Heart left ventricle (tissue), 13 donors: ENCODE measurements around the gene HOXB3.

Source experiments
- POLR2A ChIP-seq, 2 donors: fragments of 450-650 bp; IDR thresholded peaks; one replicate each; pipeline ENCODE4 v1.6.1; 2017; ENCODE audit warnings: antibody characterized with exemption in 2 of 2, mild to moderate bottlenecking in 2 of 2, moderate library complexity in 2 of 2
- TF ChIP-seq, protein P1 (sequence below), 12 donors: fragments of 200-600 bp; sonication (generic) in 4 of 12; IDR thresholded peaks; one replicate each; pipeline versions ENCODE4 v1.5.0 to v1.8.0; 2018 to 2022; ENCODE audit warnings: antibody characterized with exemption in 12 of 12, mild to moderate bottlenecking in 5 of 12
- donor health status: ischemic (EF 13 %, LVEDD 7.1; RV severe dilation, severe dysfunction).
- donor health status: DM: no; HTN: yes; CAD: no.
- donor health status: DM: no; HTN: no; CAD: no.
- donor health status: ischemic (EF 25% LVEDD 6.9; RV normal size, moderate dysfunction).
- donor health status: ischemic (EF 25% LVEDD 5.7; RV mildly dilated, moderate dysfunction).
- donor health status: ischemic (EF 35%, LVEDD 5.7; RV mildly dilated, moderate dysfunction).
- donor health status: nonischemic (EF 11% LVEDD 7.7; RV severe dilation, severe dysfunction).
- donor health status: DM: yes; HTN: yes; CAD: no.
- donor health status: PGD.
- donor health status: ischemic (EF 29% LVEDD 5.4; RV normal size, mild dysfunction).
- donor health status: nonischemic (EF 23%, LVEDD 6.1; RV moderate dilation, normal function).

- TF ChIP-seq, protein P1, sequence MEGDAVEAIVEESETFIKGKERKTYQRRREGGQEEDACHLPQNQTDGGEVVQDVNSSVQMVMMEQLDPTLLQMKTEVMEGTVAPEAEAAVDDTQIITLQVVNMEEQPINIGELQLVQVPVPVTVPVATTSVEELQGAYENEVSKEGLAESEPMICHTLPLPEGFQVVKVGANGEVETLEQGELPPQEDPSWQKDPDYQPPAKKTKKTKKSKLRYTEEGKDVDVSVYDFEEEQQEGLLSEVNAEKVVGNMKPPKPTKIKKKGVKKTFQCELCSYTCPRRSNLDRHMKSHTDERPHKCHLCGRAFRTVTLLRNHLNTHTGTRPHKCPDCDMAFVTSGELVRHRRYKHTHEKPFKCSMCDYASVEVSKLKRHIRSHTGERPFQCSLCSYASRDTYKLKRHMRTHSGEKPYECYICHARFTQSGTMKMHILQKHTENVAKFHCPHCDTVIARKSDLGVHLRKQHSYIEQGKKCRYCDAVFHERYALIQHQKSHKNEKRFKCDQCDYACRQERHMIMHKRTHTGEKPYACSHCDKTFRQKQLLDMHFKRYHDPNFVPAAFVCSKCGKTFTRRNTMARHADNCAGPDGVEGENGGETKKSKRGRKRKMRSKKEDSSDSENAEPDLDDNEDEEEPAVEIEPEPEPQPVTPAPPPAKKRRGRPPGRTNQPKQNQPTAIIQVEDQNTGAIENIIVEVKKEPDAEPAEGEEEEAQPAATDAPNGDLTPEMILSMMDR (IDR thresholded peaks at IDR 0.05) = no peak
- no peak for TF ChIP-seq POLR2A (IDR thresholded peaks at IDR 0.05)
These were observed 38.8 kb upstream of the HOXB3 start for GRCh38 chr17:48628649-48629410.
